Stimulated activated CD4-positive, alpha-beta T cell treated with anti-CD3 and anti-CD28 coated beads, Interleukin-2, amount 100 ng/mL, for 4 hours (primary cell): ENCODE data around the gene ARID3A.

ENCODE experiments used
- DNase-seq: peaks from one replicate; pipeline ENCODE4 v3.0.0-alpha.2; 2020; ENCODE audit warnings: low read depth

The ARID3A gene

GRCh38 chr19:990119-990571 lies 64.3 kb downstream of the ARID3A start:
- DNase-seq, result no peak

- DNase-seq, result no peak
These were observed 64.9 kb downstream of the ARID3A start for GRCh38 chr19:990746-991145.

- peak; percentile 23 for DNase-seq
These were observed 65.5 kb downstream of the ARID3A start for GRCh38 chr19:991174-991931.

- no peak for DNase-seq
These were observed 66.3 kb downstream of the ARID3A start for GRCh38 chr19:991932-992669.

GRCh38 chr19:992670-993055 lies 66.8 kb downstream of the ARID3A start:
- DNase-seq, result no peak

GRCh38 chr19:993361-993830 lies 67.6 kb downstream of the ARID3A start:
- no peak for DNase-seq

GRCh38 chr19:993831-994393 lies 68.1 kb downstream of the ARID3A start:
- DNase-seq, result no peak

GRCh38 chr19:994516-994915 lies 68.7 kb downstream of the ARID3A start:
- DNase-seq, result no peak

- DNase-seq, result no peak
These were observed 69.4 kb downstream of the ARID3A start for GRCh38 chr19:995051-995827.

GRCh38 chr19:996051-996838 lies 70.4 kb downstream of the ARID3A start:
- peak; percentile 45 for DNase-seq

- DNase-seq, result no peak
These were observed 72.2 kb downstream of the ARID3A start for GRCh38 chr19:998064-998463.

GRCh38 chr19:999379-999719 lies 73.5 kb downstream of the ARID3A start:
- DNase-seq, result no peak

- peak; percentile 39 for DNase-seq
These were observed 74.3 kb downstream of the ARID3A start, which contains the start of gene GRIN3B for GRCh38 chr19:1000095-1000494. GRIN3B (plus strand) TSS chr19:1000419; CDS start chr19:1000438, 19 bp downstream.

- DNase-seq, result no peak
These were observed 75.0 kb downstream of the ARID3A start for GRCh38 chr19:1000591-1001537.

- peak; percentile 49 for DNase-seq
These were observed 75.8 kb downstream of the ARID3A start for GRCh38 chr19:1001538-1002166.

GRCh38 chr19:1002600-1002999 lies 76.8 kb downstream of the ARID3A start:
- DNase-seq, result no peak

GRCh38 chr19:1003283-1003682 lies 77.4 kb downstream of the ARID3A start:
- DNase-seq, result no peak

GRCh38 chr19:1004204-1004802 lies 78.5 kb downstream of the ARID3A start:
- no peak for DNase-seq
